Stomach (tissue), 9 donors: Measurements from ENCODE around the gene MTRF1. TPM values are rescaled to one million over a fixed set of nuclear protein-coding genes. Genes with fewer than 3 reads are reported as not detected.

Experiments
- DNase-seq, 2 donors: peaks; one replicate each; pipeline versions ENCODE4 v3.0.0 to v3.0.0-alpha.2; 2013 to 2019
- H3K27ac ChIP-seq, 5 donors: fragments of 200-600 bp in 4 of 5; sonication (generic) in 4 of 5; one replicate each; pipeline ENCODE4 v1.5.1; 2013 to 2019; ENCODE audit warnings: mild to moderate bottlenecking in 1 of 5, moderate library complexity in 1 of 5
- H3K27me3 ChIP-seq, 3 donors: fragments of 200-600 bp; sonication (generic); one replicate each; pipeline ENCODE4 v1.5.1; 2017 to 2019; ENCODE audit warnings: mixed run types in 1 of 3
- H3K36me3 ChIP-seq, 4 donors: fragments of 200-600 bp; sonication (generic); 1 replicate in 3 of 4; 2 replicates in 1 of 4; pipeline ENCODE4 v1.5.1; 2016 to 2019
- H3K4me1 ChIP-seq, 4 donors: fragments of 200-600 bp; sonication (generic); one replicate each; pipeline ENCODE4 v1.5.1; 2016 to 2019
- H3K4me3 ChIP-seq, 4 donors: fragments of 200-600 bp; sonication (generic) in 3 of 4; one replicate each; pipeline ENCODE4 v1.5.1; 2016 to 2019; ENCODE audit warnings: mild to moderate bottlenecking in 1 of 4
- H3K9me3 ChIP-seq, 4 donors: fragments of 200-600 bp; sonication (generic); one replicate each; pipeline ENCODE4 v1.5.1; 2016 to 2019
- EP300 ChIP-seq: sonication (generic); formaldehyde crosslinking; IDR thresholded peaks from one replicate; pipeline ENCODE4 v1.6.1; 2017; ENCODE audit warnings: antibody characterized with exemption
- POLR2A ChIP-seq, 4 donors: fragments of 450-650 bp; IDR thresholded peaks; one replicate each; pipeline ENCODE4 v1.6.1; 2016; ENCODE audit warnings: antibody characterized with exemption in 4 of 4, control low read depth in 2 of 4, mild to moderate bottlenecking in 1 of 4, moderate library complexity in 1 of 4
- POLR2AphosphoS5 ChIP-seq, 3 donors: sonication (generic); formaldehyde crosslinking; IDR thresholded peaks; one replicate each; pipeline ENCODE4 v1.6.1; 2016; ENCODE audit warnings: antibody characterized with exemption in 3 of 3
- WGBS, 5 donors: extraction: QIAGEN DNeasy Blood & Tissue Kit in 3 of 5; methylation state at CpG; one replicate each; pipeline versions ENCODE4 v1.1.5 to v1.1.7; 2013 to 2018; 5-methylcytosine and 5-hydroxymethylcytosine counted together
- intact Hi-C: fragments of 100-400 bp; cut with DNase I; formaldehyde crosslinking; loops from one replicate; pipeline ENCODE4 v1.15.1; 2023; ENCODE audit warnings: low total_unique reads
- polyA plus RNA-seq, 3 donors: library from polyadenylated mRNA; stranded (reverse); fragments of 200-250 nt; gene quantifications; one replicate each; pipeline ENCODE4 v1.2.3, GENCODE V29; 2013
- total RNA-seq, 5 donors: library from RNA; depleted of rRNA; stranded (reverse); fragments of >200 nt; gene quantifications; one replicate each; pipeline versions ENCODE4 v1.1.0 to v1.2.3, GENCODE V29; 2014 to 2016
- TF ChIP-seq, protein P1 (sequence below), 7 experiments: fragments of 450-650 bp in 4 of 7; fragments of 200-600 bp in 3 of 7; sonication (generic) in 3 of 7; IDR thresholded peaks; one replicate each; pipeline ENCODE4 v1.5.1; 2016 to 2019; ENCODE audit warnings: antibody characterized with exemption in 7 of 7, control low read depth in 2 of 7, mild to moderate bottlenecking in 1 of 7
- donor health status: healthy with polysubstance abuse.
- donor health status: Bipolar disorder and iron deficiency.
- donor health status: healthy.

Gene MTRF1
- total and polyA plus RNA-seq, 8 donors = 6.4 to 29.9 (median 10.1) TPM

- no peak for TF ChIP-seq EP300
- TF ChIP-seq POLR2A (IDR thresholded peaks at IDR 0.05) = no peak
- no peak for TF ChIP-seq POLR2AphosphoS5 (IDR thresholded peaks at IDR 0.05)
- TF ChIP-seq, protein P1, sequence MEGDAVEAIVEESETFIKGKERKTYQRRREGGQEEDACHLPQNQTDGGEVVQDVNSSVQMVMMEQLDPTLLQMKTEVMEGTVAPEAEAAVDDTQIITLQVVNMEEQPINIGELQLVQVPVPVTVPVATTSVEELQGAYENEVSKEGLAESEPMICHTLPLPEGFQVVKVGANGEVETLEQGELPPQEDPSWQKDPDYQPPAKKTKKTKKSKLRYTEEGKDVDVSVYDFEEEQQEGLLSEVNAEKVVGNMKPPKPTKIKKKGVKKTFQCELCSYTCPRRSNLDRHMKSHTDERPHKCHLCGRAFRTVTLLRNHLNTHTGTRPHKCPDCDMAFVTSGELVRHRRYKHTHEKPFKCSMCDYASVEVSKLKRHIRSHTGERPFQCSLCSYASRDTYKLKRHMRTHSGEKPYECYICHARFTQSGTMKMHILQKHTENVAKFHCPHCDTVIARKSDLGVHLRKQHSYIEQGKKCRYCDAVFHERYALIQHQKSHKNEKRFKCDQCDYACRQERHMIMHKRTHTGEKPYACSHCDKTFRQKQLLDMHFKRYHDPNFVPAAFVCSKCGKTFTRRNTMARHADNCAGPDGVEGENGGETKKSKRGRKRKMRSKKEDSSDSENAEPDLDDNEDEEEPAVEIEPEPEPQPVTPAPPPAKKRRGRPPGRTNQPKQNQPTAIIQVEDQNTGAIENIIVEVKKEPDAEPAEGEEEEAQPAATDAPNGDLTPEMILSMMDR (IDR thresholded peaks at IDR 0.05) = no peak
- intact Hi-C loops = no loop called here
- Histone ChIP-seq H3K27ac (no peak overlapping the region), H3K4me1 (peaks cover 0 to 4% (median 0%) of the 10 kb centered on the region in 4 donors), H3K27me3 (no peaks in the 10 kb centered on the region), H3K4me3 (no peak overlapping the region), H3K9me3 (peaks cover 0 to 26% (median 5%) of the 10 kb centered on the region in 4 donors), H3K36me3 (no peaks in the 10 kb centered on the region)
- 93 to 100% (median 98%) methylated on average over 2 of the region's 2 CpGs for WGBS, 5 donors
- no peak for DNase-seq
Measured at GRCh38 chr13:41211062-41211461, 52.3 kb downstream of the MTRF1 start.

DNA sequence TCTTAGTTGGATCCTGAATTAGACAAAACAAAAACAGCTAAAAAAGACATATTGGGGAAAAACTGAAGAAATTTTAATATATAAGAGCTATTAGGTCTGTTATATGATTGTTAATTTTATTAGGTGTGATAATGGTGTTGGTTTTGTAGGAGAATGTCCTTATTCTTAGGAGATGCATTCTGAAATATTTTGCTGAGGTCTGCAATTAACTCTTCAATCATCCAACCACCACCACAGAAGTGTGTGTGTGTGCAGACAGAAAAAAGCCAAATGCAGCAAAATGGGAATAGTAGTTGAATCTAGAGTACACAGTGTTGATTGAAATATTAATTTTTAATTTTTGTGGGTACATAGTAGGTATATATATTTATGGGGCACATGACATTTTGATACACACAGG lies 56.9 kb downstream of the MTRF1 start:
- Histone ChIP-seq H3K9me3 (peaks cover 0 to 24% (median 5%) of the 10 kb centered on the region in 4 donors), H3K36me3 (no peaks in the 10 kb centered on the region), H3K27me3 (no peaks in the 10 kb centered on the region), H3K4me1 (no peaks in the 10 kb centered on the region), H3K27ac (no peak overlapping the region), H3K4me3 (no peak overlapping the region)
- TF ChIP-seq EP300 (no peak), POLR2AphosphoS5 (IDR thresholded peaks at IDR 0.05) (no peak), POLR2A (IDR thresholded peaks at IDR 0.05) (no peak)
- TF ChIP-seq, protein P1 (IDR thresholded peaks at IDR 0.05) = no peak
- DNase-seq = no peak
- intact Hi-C loops = loop anchor here (5.0 kb wide), 1 partner anchor 69 kb away; no protein-coding TSS in a partner anchor

DNA sequence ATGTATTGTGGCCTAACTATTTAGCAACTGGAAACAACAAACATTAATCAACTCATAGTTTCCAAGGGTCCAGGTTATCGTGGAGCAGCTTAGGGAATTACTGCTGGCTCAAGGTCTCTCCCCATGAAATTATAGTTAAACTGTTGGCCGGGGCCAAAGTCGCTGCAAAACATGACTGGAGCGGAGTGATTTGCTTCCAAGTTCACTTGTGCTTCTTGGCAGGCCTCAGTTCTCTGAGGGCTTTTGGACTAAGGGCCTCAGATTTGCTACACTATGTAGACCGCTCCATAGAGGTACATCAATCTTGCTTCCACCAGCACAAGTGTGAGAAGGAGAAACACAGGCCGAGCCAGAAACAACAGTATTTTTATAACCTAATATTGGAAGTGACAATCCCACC lies 59.6 kb downstream of the MTRF1 start:
- Histone ChIP-seq H3K4me1 (no peaks in the 10 kb centered on the region), H3K27me3 (no peaks in the 10 kb centered on the region), H3K27ac (no peak overlapping the region), H3K36me3 (no peaks in the 10 kb centered on the region), H3K4me3 (no peak overlapping the region), H3K9me3 (peaks cover 0 to 8% (median 5%) of the 10 kb centered on the region in 4 donors)
- 89 to 97% (median 95%) methylated on average over 6 of the region's 6 CpGs for WGBS, 5 donors
- no peak for DNase-seq
- no peak for TF ChIP-seq EP300
- no peak for TF ChIP-seq POLR2AphosphoS5 (IDR thresholded peaks at IDR 0.05)
- intact Hi-C loops = no loop called here

GRCh38 chr13:41200126-41200525 lies 63.2 kb downstream of the MTRF1 start:
- Histone ChIP-seq H3K9me3 (no peaks in the 10 kb centered on the region), H3K27me3 (no peaks in the 10 kb centered on the region), H3K4me3 (no peak overlapping the region), H3K4me1 (no peaks in the 10 kb centered on the region), H3K27ac (no peak overlapping the region), H3K36me3 (no peaks in the 10 kb centered on the region)
- TF ChIP-seq EP300 (no peak), POLR2A (IDR thresholded peaks at IDR 0.05) (no peak), POLR2AphosphoS5 (IDR thresholded peaks at IDR 0.05) (no peak)
- TF ChIP-seq, protein P1 (IDR thresholded peaks at IDR 0.05) = no peak
- 83 to 92% (median 89%) methylated on average over 4 of the region's 4 CpGs for WGBS, 5 donors
- no peak for DNase-seq
- intact Hi-C loops = no loop called here

DNA sequence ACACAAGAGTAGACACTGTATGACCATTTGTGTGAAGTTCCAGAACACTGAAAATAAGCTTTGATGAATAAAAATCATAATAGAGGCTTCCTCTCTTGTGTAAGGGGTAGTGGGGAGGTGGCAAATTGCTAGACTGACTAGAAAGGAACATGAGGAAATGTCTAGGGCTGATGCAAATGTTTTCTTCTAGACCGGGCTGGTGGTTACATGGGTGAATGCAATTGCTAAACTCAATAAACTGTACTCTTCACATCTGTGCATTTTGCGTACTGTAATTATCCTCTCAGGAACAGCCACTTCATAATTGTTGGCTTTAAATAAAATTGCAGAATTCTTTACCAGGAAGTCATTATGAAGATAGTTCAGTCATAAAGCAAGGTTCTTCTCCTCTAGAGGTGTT lies 63.9 kb downstream of the MTRF1 start:
- H3K27me3 ChIP-seq = no peaks in the 10 kb centered on the region
- H3K36me3 ChIP-seq = no peaks in the 10 kb centered on the region
- 78 to 92% (median 90%) methylated on average over 2 of the region's 2 CpGs for WGBS, 5 donors
- no peaks in the 10 kb centered on the region for H3K9me3 ChIP-seq
- no peak overlapping the region for H3K4me3 ChIP-seq
- TF ChIP-seq POLR2AphosphoS5 (IDR thresholded peaks at IDR 0.05) (no peak), EP300 (no peak), POLR2A (IDR thresholded peaks at IDR 0.05) (no peak)
- TF ChIP-seq, protein P1 (IDR thresholded peaks at IDR 0.05) = no peak
- intact Hi-C loops = no loop called here
- no peak for DNase-seq
- H3K4me1 ChIP-seq = peaks cover 0 to 4% (median 0%) of the 10 kb centered on the region in 4 donors
- no peak overlapping the region for H3K27ac ChIP-seq
